Smooth muscle cell (in vitro differentiated cells): ENCODE data around the gene WNT3A. TPM values are rescaled to one million over a fixed set of nuclear protein-coding genes. Genes with fewer than 3 reads are reported as not detected.

ENCODE experiments used
- DNase-seq: peaks from one replicate; lab custom pipeline; 2025; ENCODE audit not compliant: unreplicated experiment; lab: John Stamatoyannopoulos, UW
- H2AFZ ChIP-seq: fragments of 200-600 bp; sonication (generic); 2 replicates; pipeline ENCODE4 v1.6.0; 2016; ENCODE audit warnings: antibody characterized with exemption, low read depth, mild to moderate bottlenecking
- H3F3A ChIP-seq: fragments of 200-600 bp; sonication (generic); 2 replicates; pipeline ENCODE4 v1.6.0; 2017; ENCODE audit warnings: antibody characterized with exemption, low read depth
- H3K27ac ChIP-seq: fragments of 200-600 bp; sonication (generic); 2 replicates; pipeline ENCODE4 v1.5.1; 2016; ENCODE audit warnings: low read depth, mild to moderate bottlenecking
- H3K27me3 ChIP-seq: fragments of 200-600 bp; sonication (generic); 2 replicates; pipeline ENCODE4 v1.6.1; 2016; ENCODE audit warnings: low read depth, mild to moderate bottlenecking
- H3K36me3 ChIP-seq: fragments of 200-600 bp; sonication (generic); 2 replicates; pipeline ENCODE4 v1.5.1; 2016; ENCODE audit warnings: low read depth
- H3K4me1 ChIP-seq: fragments of 200-600 bp; sonication (generic); 2 replicates; pipeline ENCODE4 v1.5.1; 2016; ENCODE audit warnings: low read depth
- H3K4me2 ChIP-seq: fragments of 200-600 bp; sonication (generic); 2 replicates; pipeline ENCODE4 v1.6.0; 2016; ENCODE audit warnings: mild to moderate bottlenecking
- H3K4me3 ChIP-seq: fragments of 200-600 bp; sonication (generic); 2 replicates; pipeline ENCODE4 v1.5.1; 2016; ENCODE audit warnings: mild to moderate bottlenecking
- H3K79me2 ChIP-seq: fragments of 200-600 bp; sonication (generic); 2 replicates; pipeline ENCODE4 v1.6.0; 2016; ENCODE audit warnings: low read depth, mild to moderate bottlenecking
- H3K9ac ChIP-seq: fragments of 200-600 bp; sonication (generic); 2 replicates; pipeline ENCODE4 v1.6.0; 2016; ENCODE audit warnings: low read depth
- H3K9me3 ChIP-seq: fragments of 200-600 bp; sonication (generic); replicated peaks from 2 replicates; pipeline ENCODE4 v1.5.1; 2016; ENCODE audit warnings: low read depth
- H4K20me1 ChIP-seq: fragments of 200-600 bp; sonication (generic); 2 replicates; pipeline ENCODE4 v1.6.0; 2016; ENCODE audit warnings: low read depth
- CTCF ChIP-seq: fragments of 200-600 bp; sonication (generic); IDR thresholded peaks from 2 replicates; pipeline ENCODE4 v1.5.1; 2017; ENCODE audit warnings: borderline replicate concordance, mild to moderate bottlenecking, antibody characterized with exemption; ENCODE audit not compliant: insufficient read depth, poor library complexity, severe bottlenecking
- WGBS: methylation state at CpG from one replicate; pipeline ENCODE4 v1.1.7; 2016; ENCODE audit warnings: low lambda C conversion rate; 5-methylcytosine and 5-hydroxymethylcytosine counted together
- polyA plus RNA-seq: library from polyadenylated mRNA; unstranded; fragments of >200 nt; fragmentation: Nextera tagmentation; extraction: Ambion mirVana; gene quantifications from 2 replicates; pipeline ENCODE4 v1.2.1, GENCODE V29; 2016
- total RNA-seq: library from RNA; depleted of rRNA; stranded (reverse); fragments of >200 nt; gene quantifications from 2 replicates; pipeline ENCODE4 v1.2.3, GENCODE V29; 2014

The WNT3A gene
- total and polyA plus RNA-seq, 2 experiments from 2014 or later: 0.13 TPM; not detected in 1

GRCh38 chr1:228106800-228107054, 99.9 kb downstream of the WNT3A start:
- no peak for DNase-seq
- Histone ChIP-seq H3K27me3 (no peaks in the 10 kb centered on the region), H3K9me3 (no peaks in the 10 kb centered on the region), H2AFZ (no peak overlapping the region), H3K36me3 (no peaks in the 10 kb centered on the region), H3K27ac (no peak overlapping the region), H4K20me1 (peaks cover 8% of the 10 kb centered on the region), H3K4me2 (no peak overlapping the region), H3K4me1 (peaks cover 12% of the 10 kb centered on the region), H3K9ac (no peak overlapping the region), H3K79me2 (peaks cover 19% of the 10 kb centered on the region), H3F3A (peaks cover 3% of the 10 kb centered on the region), H3K4me3 (no peak overlapping the region)
- WGBS: 99% methylated on average over 9 of the region's 9 CpGs
- no peak for TF ChIP-seq CTCF

DNA sequence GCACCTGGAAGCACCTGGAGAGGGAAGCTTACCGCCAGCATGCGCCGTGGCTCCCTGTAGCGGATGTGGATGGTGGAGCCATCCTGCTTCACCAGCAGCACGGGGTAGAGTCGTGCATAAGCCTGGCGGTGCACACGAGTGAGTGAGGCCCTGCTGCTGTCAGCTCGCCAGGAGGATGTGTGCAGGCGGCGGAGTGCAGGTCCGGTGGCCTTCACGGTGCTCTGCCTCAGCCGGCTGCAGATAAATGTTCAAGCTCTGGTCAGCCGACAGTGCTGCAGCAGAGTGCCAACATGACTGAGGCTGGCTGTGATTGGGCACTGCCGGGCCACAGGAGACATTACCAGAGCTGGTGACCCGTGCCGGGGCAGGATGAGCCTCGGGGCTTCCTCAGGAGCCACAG, 100.8 kb downstream of the WNT3A start:
- H3K27ac ChIP-seq: no peak overlapping the region
- WGBS: 98% methylated on average over 19 of the region's 19 CpGs
- no peak overlapping the region for H2AFZ ChIP-seq

GRCh38 chr1:228108055-228108690, 101.4 kb downstream of the WNT3A start:
- H3K27ac ChIP-seq: peak overlapping the region; percentile 73
- no peaks in the 10 kb centered on the region for H3K9me3 ChIP-seq
- TF ChIP-seq CTCF: no peak
- no peaks in the 10 kb centered on the region for H3K36me3 ChIP-seq
- H3K4me2 ChIP-seq: peak overlapping the region; percentile 99
- no peaks in the 10 kb centered on the region for H4K20me1 ChIP-seq
- DNase-seq: no peak
- H3K27me3 ChIP-seq: no peaks in the 10 kb centered on the region
- peaks cover 12% of the 10 kb centered on the region for H3K4me1 ChIP-seq
- H3K4me3 ChIP-seq: peak overlapping the region; percentile 98
- WGBS: 86% methylated on average over 11 of the region's 11 CpGs
- H3K9ac ChIP-seq: peak overlapping the region; percentile 97
- no peak overlapping the region for H2AFZ ChIP-seq
- H3K79me2 ChIP-seq: peaks cover 11% of the 10 kb centered on the region
- peaks cover 3% of the 10 kb centered on the region for H3F3A ChIP-seq

More for the DNA sequence above, 100.8 kb downstream of the WNT3A start:
- H3K4me1 ChIP-seq: peaks cover 12% of the 10 kb centered on the region
- no peaks in the 10 kb centered on the region for H3K27me3 ChIP-seq
- no peak for TF ChIP-seq CTCF
- H3K4me2 ChIP-seq: no peak overlapping the region
- no peak for DNase-seq
- H4K20me1 ChIP-seq: no peaks in the 10 kb centered on the region
- H3F3A ChIP-seq: peaks cover 3% of the 10 kb centered on the region
- H3K9me3 ChIP-seq: no peaks in the 10 kb centered on the region
- no peak overlapping the region for H3K4me3 ChIP-seq
- H3K9ac ChIP-seq: no peak overlapping the region
- peaks cover 11% of the 10 kb centered on the region for H3K79me2 ChIP-seq
- H3K36me3 ChIP-seq: no peaks in the 10 kb centered on the region

GRCh38 chr1:228108742-228109072, 101.9 kb downstream of the WNT3A start:
- H3K79me2 ChIP-seq: peaks cover 11% of the 10 kb centered on the region
- 13% methylated on average over 8 of the region's 8 CpGs for WGBS
- H3F3A ChIP-seq: peaks cover 3% of the 10 kb centered on the region
- DNase-seq: no peak
- peaks cover 10% of the 10 kb centered on the region for H3K4me1 ChIP-seq
- no peaks in the 10 kb centered on the region for H3K36me3 ChIP-seq
- no peak for TF ChIP-seq CTCF
- peak overlapping the region; percentile 98 for H3K4me3 ChIP-seq
- H4K20me1 ChIP-seq: no peaks in the 10 kb centered on the region
- H3K9me3 ChIP-seq: no peaks in the 10 kb centered on the region
- H3K4me2 ChIP-seq: peak overlapping the region; percentile 99
- H2AFZ ChIP-seq: peak overlapping the region; percentile 90
- H3K27ac ChIP-seq: peak overlapping the region; percentile 73
- no peaks in the 10 kb centered on the region for H3K27me3 ChIP-seq
- H3K9ac ChIP-seq: peak overlapping the region; percentile 97
